HFF-Myc (cell line): ENCODE measurements around the gene RADIL.

Experiments
- DNase-seq: peaks from one replicate; pipeline ENCODE4 v3.0.0-alpha.2; 2011; ENCODE audit warnings: low read depth; ENCODE audit errors: extremely low read depth
- H3K4me3 ChIP-seq: replicated peaks from 2 replicates; pipeline ENCODE4 v1.5.1; 2011; ENCODE audit warnings: low read depth, mild to moderate bottlenecking, control low read depth, low read length
- TF ChIP-seq, protein P1 (sequence below): IDR thresholded peaks from 2 replicates; pipeline ENCODE4 v1.5.1; 2012; ENCODE audit warnings: mild to moderate bottlenecking, low read depth, low read length, control low read depth; ENCODE audit errors: missing control alignments

Gene RADIL

DNA sequence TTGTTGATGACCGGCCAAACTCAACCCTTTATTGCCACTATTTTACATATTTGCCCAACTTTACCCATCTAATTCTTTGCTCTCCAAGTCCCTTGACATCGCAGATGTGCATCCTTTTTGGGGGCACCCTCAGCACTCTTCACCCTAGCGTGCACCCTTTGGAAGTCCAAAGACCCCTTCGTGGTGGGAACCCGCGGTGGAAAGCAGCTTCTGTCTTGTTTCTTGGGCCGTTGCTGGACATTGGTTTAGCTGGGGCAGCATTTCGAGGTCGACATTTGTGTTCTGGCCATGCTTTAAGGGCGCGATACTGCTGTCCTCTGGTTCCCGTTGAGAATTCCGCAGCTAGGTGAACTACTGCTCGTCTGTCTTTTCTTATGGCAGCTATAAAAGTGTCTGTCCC, 21.4 kb downstream of the RADIL start:
- DNase-seq: no peak
- TF ChIP-seq, protein P1, sequence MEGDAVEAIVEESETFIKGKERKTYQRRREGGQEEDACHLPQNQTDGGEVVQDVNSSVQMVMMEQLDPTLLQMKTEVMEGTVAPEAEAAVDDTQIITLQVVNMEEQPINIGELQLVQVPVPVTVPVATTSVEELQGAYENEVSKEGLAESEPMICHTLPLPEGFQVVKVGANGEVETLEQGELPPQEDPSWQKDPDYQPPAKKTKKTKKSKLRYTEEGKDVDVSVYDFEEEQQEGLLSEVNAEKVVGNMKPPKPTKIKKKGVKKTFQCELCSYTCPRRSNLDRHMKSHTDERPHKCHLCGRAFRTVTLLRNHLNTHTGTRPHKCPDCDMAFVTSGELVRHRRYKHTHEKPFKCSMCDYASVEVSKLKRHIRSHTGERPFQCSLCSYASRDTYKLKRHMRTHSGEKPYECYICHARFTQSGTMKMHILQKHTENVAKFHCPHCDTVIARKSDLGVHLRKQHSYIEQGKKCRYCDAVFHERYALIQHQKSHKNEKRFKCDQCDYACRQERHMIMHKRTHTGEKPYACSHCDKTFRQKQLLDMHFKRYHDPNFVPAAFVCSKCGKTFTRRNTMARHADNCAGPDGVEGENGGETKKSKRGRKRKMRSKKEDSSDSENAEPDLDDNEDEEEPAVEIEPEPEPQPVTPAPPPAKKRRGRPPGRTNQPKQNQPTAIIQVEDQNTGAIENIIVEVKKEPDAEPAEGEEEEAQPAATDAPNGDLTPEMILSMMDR: no peak
- H3K4me3 ChIP-seq: no peak overlapping the region

DNA sequence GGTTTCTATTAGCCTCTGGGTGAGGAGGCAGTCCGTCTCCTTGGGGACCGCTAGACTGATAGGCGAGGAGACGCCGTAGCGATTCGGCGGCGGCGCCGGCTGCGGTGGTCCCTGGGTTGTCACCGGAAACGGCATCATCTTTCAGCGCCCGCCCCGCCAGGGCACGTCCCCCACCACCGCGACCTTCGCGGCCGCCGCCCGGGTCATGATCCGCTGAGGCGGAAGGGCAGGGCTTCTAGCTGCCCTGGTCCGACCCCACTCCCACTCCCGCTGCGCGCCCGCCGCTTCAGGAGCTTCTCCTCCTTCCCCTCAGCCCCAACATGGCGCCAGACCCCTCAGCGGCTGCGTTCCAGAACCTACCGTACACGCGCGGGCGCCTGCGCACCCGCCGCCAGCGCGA, 21.8 kb downstream of the RADIL start, which contains the start of gene PAPOLB:
PAPOLB (minus strand) TSS at position 358 of the 400 bp plus-strand sequence; CDS start at position 138, 220 bp downstream.
- H3K4me3 ChIP-seq: peak within 1 kb of the TSS; percentile 23
- DNase-seq: no peak
- TF ChIP-seq, protein P1: no peak

DNA sequence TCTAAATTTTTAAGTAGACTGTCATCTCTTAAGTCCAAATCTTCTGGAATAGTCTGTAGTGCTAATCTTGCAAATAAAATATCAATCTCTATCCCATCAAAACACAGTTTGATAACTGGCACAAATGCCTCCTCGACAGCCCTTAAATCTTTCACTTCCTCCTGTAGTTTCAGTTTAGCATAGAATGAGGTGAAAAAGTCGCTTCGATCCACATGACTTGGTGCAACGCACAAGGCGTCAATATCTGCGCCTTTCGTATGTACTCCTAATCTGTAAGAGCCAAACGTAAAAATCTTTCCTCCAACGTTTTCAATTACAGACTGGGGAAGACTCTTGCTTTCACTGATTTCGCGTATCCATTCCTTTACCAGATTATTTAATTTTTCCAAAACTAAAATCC, 22.3 kb downstream of the RADIL start:
- DNase-seq: no peak
- no peak overlapping the region; the same call in 1 of the 2 replicates for H3K4me3 ChIP-seq
- TF ChIP-seq, protein P1: no peak

DNA sequence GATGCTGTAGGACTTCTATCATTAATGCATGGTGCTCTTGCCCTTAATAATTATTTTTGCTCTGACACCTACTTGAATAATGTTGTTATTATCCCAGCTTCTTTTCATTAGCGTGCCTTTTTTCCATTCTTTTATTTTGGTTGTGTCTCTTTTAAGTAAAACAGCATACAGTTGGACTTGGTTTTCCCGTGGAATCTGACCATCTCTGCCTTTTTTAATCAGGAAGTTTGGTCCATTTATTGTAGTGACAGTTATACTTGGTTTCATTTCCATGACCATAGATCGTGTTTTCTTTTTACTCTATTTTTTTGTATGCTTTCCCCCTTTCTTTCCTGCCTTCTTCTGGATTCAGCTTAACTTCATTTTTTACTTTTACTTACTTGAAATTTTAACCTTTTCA, 26.3 kb downstream of the RADIL start:
- TF ChIP-seq, protein P1: no peak
- no peak for DNase-seq
- no peak overlapping the region for H3K4me3 ChIP-seq

DNA sequence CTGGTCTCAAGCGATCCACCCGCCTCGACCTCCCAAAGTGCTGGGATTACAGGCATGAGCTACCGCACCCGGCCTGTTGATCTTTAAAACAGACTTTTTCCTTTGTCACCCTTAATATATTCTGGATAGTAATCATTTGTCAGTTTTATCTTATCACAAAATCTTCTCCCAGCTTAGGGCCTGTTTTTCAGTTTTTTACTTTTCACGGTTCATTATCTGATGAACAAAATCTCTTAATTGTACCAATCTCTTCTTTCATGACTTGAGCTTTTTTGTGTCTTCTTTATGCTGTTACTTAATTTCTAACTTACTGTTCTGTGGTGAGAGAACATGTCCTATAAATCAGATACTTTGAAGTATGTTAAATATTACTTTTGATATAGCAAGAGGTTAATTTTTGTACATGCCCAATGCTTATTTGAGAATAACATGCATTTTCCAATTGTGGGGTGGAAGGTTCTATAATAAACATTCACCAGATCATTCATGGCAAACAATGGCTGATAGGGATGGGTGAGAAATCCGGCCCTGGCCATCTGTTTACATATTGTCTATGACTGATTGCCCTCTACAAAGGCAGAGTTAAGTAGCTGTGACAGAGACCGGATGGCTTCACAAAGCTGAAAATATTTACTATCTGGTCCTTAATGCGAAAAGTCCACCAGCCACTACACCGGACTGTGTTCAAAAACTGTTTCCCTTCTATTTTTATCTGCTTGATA, 27.0 kb downstream of the RADIL start:
- DNase-seq: no peak
- TF ChIP-seq, protein P1: no peak
- no peak overlapping the region for H3K4me3 ChIP-seq

DNA sequence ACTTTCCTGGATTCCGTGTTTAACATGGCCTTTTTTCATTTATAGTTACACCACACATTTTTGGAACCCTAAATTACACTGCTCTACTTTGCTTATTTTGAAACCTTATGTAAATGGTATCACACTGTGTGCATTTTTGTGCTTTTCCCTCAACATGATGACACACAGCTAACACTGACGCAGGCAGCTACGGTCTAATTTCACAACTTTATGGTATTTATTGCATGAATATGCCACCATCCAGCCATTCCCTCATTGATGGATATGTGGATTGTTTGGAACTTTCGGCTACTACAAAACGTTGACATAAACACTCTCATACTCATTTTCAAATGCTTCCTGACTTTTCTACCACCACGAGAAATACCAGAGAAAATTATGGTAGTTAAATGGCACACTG, 28.6 kb downstream of the RADIL start:
- H3K4me3 ChIP-seq: no peak overlapping the region
- DNase-seq: no peak
- TF ChIP-seq, protein P1: no peak
